Left ventricle myocardium superior (tissue), 1 donor: ENCODE results near the gene KIF3B. TPM values are rescaled to one million over a fixed set of nuclear protein-coding genes. Genes with fewer than 3 reads are reported as not detected.
"Not testable (repeated sequence)": the region's sequence is repeated elsewhere in the genome, so short reads cannot be mapped to it uniquely, and the experiment has no call there.

Experiments used
- ATAC-seq: fragments of 200-7000 bp; cut with Tn5 transposase; one replicate; pipeline ENCODE4 v1.9.1; 2020; ENCODE audit warnings: mild to moderate bottlenecking, moderate library complexity
- DNase-seq: peaks from one replicate; pipeline ENCODE4 v3.0.0-alpha.2; 2020
- intact Hi-C: fragments of 100-400 bp; cut with micrococcal nuclease; formaldehyde crosslinking; loops from one replicate; pipeline ENCODE4 v1.11.0; 2022
- total RNA-seq: library from RNA; stranded (reverse); fragmentation: NEBNext Ultra II Directional; extraction: Animal tissue kit (Norgen Biotek cat#: 25700); gene quantifications from one replicate; pipeline ENCODE4 v1.2.1, GENCODE V29; 2021
- donor health status: DM: no; HTN: yes; CAD: no; lungs with severe emphysema.

Gene KIF3B
- total RNA-seq, 1 donor from 2014 or later: 9.1 TPM

DNA sequence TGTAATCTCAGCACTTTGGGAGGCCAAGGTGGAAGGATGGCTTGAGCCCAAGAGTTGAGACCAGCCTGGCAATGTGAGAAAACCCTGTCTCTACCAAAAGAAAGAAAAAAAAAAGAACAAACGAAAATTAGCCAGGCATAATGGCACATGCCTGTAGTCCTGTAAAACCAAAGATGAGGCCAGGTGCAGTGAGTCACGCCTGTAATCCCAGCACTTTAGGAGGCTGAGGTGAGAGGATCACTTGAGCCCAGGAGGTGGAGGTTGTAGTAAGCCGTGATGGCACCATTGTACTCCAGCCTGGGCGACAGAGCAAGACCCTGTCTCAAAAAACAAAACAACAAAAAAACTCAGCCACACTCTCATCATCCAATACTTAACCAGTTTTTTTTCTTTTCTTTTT lies 32.5 kb upstream of the KIF3B start:
- no peak for DNase-seq
- intact Hi-C loops: no loop called here
- ATAC-seq: no peak

- DNase-seq, intact Hi-C loops, ATAC-seq: not testable (repeated sequence)
Observed at GRCh38 chr20:32246208-32246607, 31.2 kb upstream of the KIF3B start.

GRCh38 chr20:32248043-32248442 lies 29.4 kb upstream of the KIF3B start:
- intact Hi-C loops: no loop called here
- no peak for DNase-seq
- no peak for ATAC-seq

DNA sequence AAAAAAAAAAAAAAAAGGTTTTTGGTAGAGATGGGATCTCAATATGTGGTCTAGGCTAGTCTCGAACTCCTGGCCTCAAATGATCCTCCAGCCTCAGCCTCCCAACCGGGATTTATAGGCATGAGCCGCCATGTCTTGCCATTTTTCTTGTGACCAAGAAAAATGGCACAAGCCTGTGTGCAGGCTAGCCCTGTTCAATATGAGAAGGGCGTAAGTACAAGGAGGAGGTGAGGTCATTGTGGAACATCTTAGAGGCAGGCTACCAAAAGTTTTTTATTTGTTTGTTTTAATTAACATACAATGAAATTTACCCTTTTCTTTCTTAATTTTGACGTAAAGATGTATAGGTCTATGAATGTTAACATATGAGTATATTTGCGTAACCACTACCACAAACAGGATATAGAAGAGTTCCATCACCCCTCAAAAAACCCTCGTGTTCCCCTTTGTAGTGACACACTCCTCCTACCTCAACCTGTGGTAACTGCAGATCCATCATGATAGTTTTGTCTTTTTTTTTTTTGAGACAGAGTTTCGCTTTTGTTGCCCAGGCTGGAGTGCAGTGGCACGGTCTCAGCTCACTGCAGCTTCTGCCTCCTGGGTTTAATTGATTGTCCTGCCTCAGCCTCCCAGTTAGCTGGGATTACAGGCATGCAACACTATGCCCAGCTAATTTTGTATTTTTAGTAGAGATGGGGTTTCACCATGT lies 28.3 kb upstream of the KIF3B start:
- ATAC-seq (no peak), DNase-seq (no peak)
- intact Hi-C loops: no loop called here

GRCh38 chr20:32251470-32251869 lies 26.0 kb upstream of the KIF3B start:
- no peak for ATAC-seq
- no peak for DNase-seq
- intact Hi-C loops: no loop called here

DNA sequence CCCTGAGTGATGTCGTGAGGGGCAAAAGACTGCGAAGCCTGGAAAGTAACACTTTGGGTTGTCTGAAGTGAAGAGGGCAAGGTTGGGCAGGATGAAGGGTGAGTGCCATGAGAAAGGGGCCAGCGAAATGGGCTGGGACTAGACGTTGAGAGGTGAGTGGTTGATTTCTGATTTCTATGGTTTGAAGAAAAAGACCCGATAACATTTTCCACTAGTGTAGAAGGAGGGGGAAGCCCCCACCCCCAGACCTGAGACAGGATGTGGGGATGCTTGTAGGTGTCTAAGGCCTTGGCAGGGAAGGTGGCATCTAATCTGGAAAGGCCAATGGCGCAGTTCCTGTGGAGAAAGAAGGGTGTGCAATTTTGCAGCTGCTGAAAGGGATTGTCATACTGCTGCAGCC lies 25.3 kb upstream of the KIF3B start:
- DNase-seq (no peak), ATAC-seq (no peak)
- intact Hi-C loops: no loop called here

- intact Hi-C loops, DNase-seq, ATAC-seq: not testable (repeated sequence)
Observed at GRCh38 chr20:32260973-32261372, 16.5 kb upstream of the KIF3B start.

DNA sequence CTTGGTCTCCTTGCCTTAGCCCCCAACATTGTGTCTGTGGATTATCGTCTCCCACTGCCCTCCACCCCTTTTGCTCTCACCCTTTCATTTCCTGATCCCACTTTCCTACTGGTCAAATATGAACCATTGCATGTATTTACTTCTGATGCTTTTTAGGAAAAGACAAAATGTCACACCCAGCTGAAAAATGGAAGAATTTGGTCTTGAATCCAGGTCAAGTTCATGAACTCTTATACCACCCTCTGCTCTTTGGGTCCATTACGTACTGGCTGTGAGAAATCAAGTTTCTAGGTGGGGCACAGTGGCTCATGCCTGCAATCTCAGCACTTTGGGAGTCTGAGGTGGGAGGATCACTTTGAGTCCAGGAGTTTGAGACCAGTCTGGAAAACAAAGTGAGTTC lies 15.8 kb upstream of the KIF3B start:
- intact Hi-C loops: no loop called here
- no peak for ATAC-seq

DNA sequence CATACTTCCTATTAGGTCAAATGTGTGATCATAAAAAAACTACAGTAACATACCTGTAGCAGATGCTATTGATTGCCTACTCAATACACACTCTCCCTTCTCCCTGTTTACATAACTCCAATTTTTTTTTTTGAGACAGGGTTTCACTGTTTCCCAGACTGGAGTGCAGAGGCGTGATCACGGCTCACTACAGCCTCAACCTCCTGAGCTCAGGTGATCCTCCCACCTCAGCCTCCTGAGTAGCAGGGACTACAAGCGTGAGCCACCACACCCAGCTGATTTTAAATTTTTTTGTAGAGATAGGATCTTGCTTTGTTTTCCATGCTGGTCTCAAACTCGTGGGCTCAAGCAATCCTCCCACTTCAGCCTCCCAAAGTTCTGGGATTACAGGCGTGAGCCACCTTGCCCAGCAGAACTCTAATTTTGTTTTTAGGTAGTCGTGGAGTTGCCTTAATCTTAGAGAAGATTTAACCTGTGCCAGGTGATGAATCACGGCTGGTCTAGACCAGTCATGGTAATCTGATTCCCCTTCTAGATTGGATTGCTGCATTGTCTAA lies 14.0 kb upstream of the KIF3B start:
- ATAC-seq (no peak), DNase-seq (no peak)
- intact Hi-C loops: no loop called here

More for the DNA sequence above, 15.8 kb upstream of the KIF3B start:
- DNase-seq: no peak

DNA sequence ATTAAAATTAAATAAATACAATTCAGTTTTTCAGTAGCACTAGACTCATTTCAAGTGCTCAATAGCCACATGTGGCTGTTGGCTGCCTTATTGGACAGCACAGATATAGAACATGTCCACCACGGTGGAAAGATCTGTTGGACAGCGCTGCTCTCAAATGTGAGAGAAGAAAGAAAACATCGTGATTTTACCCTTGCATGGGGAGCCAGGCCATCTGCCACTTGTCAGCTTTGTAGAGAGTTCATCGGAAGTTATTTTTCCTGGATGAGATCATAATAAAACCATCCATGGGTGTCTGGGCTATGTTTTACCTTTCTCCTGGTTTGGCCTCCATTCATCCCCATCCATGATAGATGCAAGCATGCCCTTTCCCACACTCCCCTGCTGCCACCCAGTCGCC lies 5.8 kb upstream of the KIF3B start:
- intact Hi-C loops: no loop called here
- ATAC-seq: no peak

GRCh38 chr20:32274359-32274758 lies 3.1 kb upstream of the KIF3B start:
- no peak for ATAC-seq
- intact Hi-C loops: no loop called here
- no peak for DNase-seq

More for the DNA sequence above, 5.8 kb upstream of the KIF3B start:
- no peak for DNase-seq

- ATAC-seq, intact Hi-C loops, DNase-seq: not testable (repeated sequence)
Observed at GRCh38 chr20:32275163-32275562, 2.3 kb upstream of the KIF3B start.

GRCh38 chr20:32278199-32278643 lies 770 bp downstream of the KIF3B start:
- ATAC-seq (no peak), DNase-seq (no peak)
- intact Hi-C loops: no loop called here

- DNase-seq: no peak
- no peak for ATAC-seq
- intact Hi-C loops: no loop called here
Observed at GRCh38 chr20:32281711-32282110, 4.3 kb downstream of the KIF3B start.

DNA sequence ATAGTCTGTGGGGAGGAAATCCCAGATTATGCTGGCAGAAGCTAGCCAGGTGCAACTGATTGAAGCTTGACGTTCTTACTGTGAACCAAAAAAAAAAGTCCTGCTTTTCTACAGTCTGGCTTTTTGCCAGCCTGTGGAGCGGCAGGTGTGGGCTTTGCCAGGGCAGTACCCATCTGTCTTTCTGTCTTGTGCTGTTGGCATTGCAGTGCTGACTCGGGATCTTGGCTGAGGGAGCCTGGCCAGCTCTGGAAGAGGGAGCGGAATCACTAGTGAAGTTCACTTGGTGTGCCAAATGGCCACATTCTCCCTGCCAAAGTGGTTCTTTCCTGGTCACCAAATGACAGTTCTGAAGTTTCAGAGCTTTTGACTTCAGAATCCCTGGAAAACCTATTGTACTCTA lies 5.0 kb downstream of the KIF3B start:
- DNase-seq (peak; percentile 70), ATAC-seq (peak; percentile 86)
- intact Hi-C loops: no loop called here

GRCh38 chr20:32285082-32285620 lies 7.7 kb downstream of the KIF3B start:
- intact Hi-C loops: no loop called here
- ATAC-seq: no peak

GRCh38 chr20:32285621-32286371 lies 8.3 kb downstream of the KIF3B start:
- intact Hi-C loops: no loop called here
- DNase-seq: no peak
- peak; percentile 61 for ATAC-seq

More at GRCh38 chr20:32285082-32285620, 7.7 kb downstream of the KIF3B start:
- DNase-seq: no peak

GRCh38 chr20:32287231-32287638 lies 9.8 kb downstream of the KIF3B start:
- no peak for DNase-seq
- ATAC-seq: no peak
- intact Hi-C loops: no loop called here

GRCh38 chr20:32288225-32288849 lies 10.9 kb downstream of the KIF3B start:
- DNase-seq (no peak), ATAC-seq (no peak)
- intact Hi-C loops: no loop called here

DNA sequence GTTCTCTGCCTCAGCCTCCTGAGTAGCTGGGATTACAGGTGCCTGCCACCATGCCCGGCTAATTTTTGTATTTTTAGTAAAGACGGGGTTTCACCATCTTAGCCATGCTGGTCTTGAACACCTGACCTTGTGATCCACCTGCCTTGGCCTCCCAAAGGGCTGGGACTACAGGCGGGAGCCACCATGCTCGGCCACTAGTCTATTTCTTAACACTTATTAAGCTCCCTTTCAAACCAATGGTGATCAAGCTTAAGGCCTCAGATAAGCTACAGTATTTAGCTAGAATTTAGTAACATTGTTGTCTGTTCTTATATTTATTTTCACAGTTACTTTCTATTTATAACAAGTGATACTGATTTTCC lies 11.8 kb downstream of the KIF3B start:
- ATAC-seq, intact Hi-C loops, DNase-seq: not testable (repeated sequence)
